ENCODE measurements around the gene ADK. TPM values are rescaled to one million over a fixed set of nuclear protein-coding genes. Genes with fewer than 3 reads are reported as not detected.
A peak's percentile ranks its signal among the peaks of the same experiment; 100 is the strongest.

ADK gene
- 39.4 and 54.9 TPM in 2 replicates for total RNA-seq

DNA sequence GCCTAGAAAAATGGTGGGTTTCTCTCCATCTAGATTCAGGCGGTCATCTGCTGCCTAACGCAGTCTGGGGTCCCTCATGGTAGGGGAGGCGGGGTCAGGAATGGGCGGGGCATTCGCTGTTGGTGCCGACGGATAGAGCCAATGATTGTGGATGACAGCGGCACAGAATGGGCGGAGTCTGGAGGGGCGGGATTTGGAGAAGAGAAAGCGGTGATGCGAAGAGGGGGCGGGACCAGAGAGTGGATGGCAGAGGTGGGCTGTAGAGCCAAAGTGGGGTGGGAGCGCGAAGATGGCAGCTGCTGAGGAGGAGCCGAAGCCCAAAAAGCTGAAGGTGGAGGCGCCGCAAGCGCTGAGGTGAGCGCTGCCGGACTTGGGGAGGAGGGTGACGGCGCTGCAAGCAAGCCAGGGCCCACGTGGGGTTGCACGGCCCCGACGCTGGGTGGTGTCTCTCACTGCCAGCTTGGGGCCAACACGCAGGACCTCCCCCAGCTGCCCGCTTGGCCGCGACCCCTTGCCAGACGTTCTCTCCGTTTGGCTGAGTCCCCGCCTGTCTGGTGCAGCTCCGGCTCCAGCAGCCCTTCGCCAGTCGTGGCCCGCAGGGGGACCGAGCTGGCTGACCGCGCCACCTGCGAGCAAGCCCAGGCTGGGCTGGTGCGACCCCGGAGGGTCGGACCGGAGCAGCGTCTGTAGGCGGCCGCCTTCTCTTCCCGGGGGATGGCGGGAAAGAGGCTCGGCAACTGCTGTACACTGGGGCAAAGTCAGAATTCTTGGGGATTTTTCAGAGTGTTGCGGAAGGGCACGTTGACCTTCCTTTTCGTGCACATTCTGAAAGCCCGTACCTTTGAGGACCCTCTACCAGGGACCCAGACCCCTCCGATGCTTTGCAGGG, at the start of gene ADK:
Gene ADK, plus strand, starts transcription at position 232 of the 889 bp plus-strand sequence. Its CDS starts 58 bp downstream, at position 290.
- DNase-seq (ENCODE audit: low read depth), result peak; percentile 89
- TF ChIP-seq, protein P1, sequence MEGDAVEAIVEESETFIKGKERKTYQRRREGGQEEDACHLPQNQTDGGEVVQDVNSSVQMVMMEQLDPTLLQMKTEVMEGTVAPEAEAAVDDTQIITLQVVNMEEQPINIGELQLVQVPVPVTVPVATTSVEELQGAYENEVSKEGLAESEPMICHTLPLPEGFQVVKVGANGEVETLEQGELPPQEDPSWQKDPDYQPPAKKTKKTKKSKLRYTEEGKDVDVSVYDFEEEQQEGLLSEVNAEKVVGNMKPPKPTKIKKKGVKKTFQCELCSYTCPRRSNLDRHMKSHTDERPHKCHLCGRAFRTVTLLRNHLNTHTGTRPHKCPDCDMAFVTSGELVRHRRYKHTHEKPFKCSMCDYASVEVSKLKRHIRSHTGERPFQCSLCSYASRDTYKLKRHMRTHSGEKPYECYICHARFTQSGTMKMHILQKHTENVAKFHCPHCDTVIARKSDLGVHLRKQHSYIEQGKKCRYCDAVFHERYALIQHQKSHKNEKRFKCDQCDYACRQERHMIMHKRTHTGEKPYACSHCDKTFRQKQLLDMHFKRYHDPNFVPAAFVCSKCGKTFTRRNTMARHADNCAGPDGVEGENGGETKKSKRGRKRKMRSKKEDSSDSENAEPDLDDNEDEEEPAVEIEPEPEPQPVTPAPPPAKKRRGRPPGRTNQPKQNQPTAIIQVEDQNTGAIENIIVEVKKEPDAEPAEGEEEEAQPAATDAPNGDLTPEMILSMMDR (conservative IDR thresholded peaks at IDR 0.05; ENCODE audit: low read depth, low read length), result no peak

GRCh38 chr10:74103560-74104258, 47.3 kb upstream of the ADK start:
- TF ChIP-seq, protein P1 (conservative IDR thresholded peaks at IDR 0.05; ENCODE audit: low read depth, low read length), result peak; percentile 62
- DNase-seq (ENCODE audit: low read depth), result no peak

More for the DNA sequence above, at the start of gene ADK:
- H3K4me3 ChIP-seq (ENCODE audit: low read depth, low read length), result peak within 1 kb of the TSS; percentile 82

DNA sequence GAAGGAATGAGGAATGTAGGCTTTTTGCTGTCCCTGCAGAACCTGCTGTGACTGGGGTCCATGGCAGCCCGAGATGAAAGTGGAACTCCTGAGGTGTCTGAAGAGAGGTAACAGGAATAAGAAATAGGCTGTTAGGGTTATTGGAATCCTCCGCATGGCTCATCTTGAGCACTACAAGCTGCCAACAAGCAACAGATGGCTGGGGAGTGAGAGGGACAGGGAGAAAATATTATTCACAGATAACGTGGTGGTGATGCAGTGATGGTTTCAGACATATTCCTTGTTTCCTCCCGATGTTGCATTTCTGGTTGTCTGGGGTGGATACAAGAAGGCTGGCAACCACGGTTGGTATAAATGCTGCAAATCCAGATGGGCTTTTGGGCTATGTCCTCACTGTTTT, 46.5 kb upstream of the ADK start:
- DNase-seq (ENCODE audit: low read depth), result no peak
- no peak overlapping the region for H3K4me3 ChIP-seq (ENCODE audit: low read depth, low read length)
- TF ChIP-seq, protein P1 (conservative IDR thresholded peaks at IDR 0.05; ENCODE audit: low read depth, low read length), result no peak

More at GRCh38 chr10:74103560-74104258, 47.3 kb upstream of the ADK start:
- no peak overlapping the region for H3K4me3 ChIP-seq (ENCODE audit: low read depth, low read length)

- DNase-seq (ENCODE audit: low read depth), result no peak
- TF ChIP-seq, protein P1 (conservative IDR thresholded peaks at IDR 0.05; ENCODE audit: low read depth, low read length), result no peak
- H3K4me3 ChIP-seq (ENCODE audit: low read depth, low read length), result no peak overlapping the region
Measured at GRCh38 chr10:74104996-74105395, 46.0 kb upstream of the ADK start.

DNA sequence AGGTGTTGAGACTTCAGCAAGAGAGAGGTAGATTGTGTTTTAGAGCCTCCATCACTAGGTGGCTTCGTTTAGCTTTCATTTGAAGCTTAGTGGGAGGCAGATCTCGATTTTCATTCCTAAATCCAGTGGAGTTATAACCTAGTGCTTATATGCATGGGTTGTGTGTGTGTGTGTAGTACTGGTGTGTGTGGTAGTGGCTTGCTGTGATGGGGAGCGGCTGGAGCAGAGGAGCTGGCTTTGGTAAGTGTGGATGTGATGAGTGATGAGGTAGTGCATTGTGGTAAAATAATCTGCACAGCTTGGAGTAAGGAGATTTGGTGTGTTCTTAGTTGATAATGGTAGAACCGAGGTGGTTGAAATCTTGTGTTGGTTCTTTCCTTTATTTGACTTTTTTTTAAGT, 43.6 kb upstream of the ADK start:
- no peak for DNase-seq (ENCODE audit: low read depth)
- TF ChIP-seq, protein P1 (conservative IDR thresholded peaks at IDR 0.05; ENCODE audit: low read depth, low read length), result no peak
- no peak overlapping the region for H3K4me3 ChIP-seq (ENCODE audit: low read depth, low read length)

- TF ChIP-seq, protein P1 (conservative IDR thresholded peaks at IDR 0.05; ENCODE audit: low read depth, low read length), result no peak
- DNase-seq (ENCODE audit: low read depth), result no peak
- H3K4me3 ChIP-seq (ENCODE audit: low read depth, low read length), result no peak overlapping the region
Measured at GRCh38 chr10:74109452-74109851, 41.6 kb upstream of the ADK start.

Data from epithelial cell of proximal tubule (primary cell).